ENCODE results near the gene SCARF2. TPM values are rescaled to one million over a fixed set of nuclear protein-coding genes. Genes with fewer than 3 reads are reported as not detected.

SCARF2 gene
- total and polyA plus RNA-seq, 2 donors (not counting 1 experiment from before 2014, with no cell fraction given): 8.1 to 14.5 TPM

DNA sequence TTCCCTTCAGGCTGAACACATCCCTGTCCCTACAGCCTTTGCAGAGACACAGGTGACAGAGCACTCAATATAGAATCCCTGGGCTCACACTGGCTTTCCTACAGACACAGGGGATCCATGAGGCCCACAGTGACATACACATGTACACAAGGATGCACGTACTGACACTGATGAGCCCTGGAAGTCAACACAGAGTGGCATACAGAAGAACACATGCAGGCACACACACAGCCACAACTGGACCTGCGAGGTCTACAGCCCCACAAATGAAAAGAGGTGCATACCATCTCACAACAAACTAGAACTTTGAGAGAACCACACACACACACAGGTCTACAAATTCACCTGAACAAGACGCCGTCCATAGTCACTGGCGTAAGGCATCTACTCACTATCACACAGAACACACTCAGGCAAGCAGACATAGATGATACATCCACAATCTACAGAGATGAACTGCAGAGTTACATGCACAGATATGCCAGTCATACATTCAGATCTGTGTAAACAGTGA lies 47.2 kb downstream of the SCARF2 start:
- no peaks in the 10 kb centered on the region for H3K4me1 ChIP-seq (ENCODE audit: control insufficient read depth, extremely low read depth, insufficient read depth, low read length)
- H3K4me3 ChIP-seq (replicated peaks in 1 of 4; ENCODE audit: control extremely low read depth in 1 of 4, insufficient read depth in 1 of 4, low read depth in 3 of 4, low read length in 4 of 4): no peak overlapping the region
- no peaks in the 10 kb centered on the region for H3K9me3 ChIP-seq (ENCODE audit: control insufficient read depth, insufficient read depth, low read depth, low read length)
- H3K36me3 ChIP-seq (ENCODE audit: control insufficient read depth, insufficient read depth, low read length): no peaks in the 10 kb centered on the region
- H3K9ac ChIP-seq (ENCODE audit: insufficient read depth, low read length): no peak overlapping the region
- TF ChIP-seq, protein P1, sequence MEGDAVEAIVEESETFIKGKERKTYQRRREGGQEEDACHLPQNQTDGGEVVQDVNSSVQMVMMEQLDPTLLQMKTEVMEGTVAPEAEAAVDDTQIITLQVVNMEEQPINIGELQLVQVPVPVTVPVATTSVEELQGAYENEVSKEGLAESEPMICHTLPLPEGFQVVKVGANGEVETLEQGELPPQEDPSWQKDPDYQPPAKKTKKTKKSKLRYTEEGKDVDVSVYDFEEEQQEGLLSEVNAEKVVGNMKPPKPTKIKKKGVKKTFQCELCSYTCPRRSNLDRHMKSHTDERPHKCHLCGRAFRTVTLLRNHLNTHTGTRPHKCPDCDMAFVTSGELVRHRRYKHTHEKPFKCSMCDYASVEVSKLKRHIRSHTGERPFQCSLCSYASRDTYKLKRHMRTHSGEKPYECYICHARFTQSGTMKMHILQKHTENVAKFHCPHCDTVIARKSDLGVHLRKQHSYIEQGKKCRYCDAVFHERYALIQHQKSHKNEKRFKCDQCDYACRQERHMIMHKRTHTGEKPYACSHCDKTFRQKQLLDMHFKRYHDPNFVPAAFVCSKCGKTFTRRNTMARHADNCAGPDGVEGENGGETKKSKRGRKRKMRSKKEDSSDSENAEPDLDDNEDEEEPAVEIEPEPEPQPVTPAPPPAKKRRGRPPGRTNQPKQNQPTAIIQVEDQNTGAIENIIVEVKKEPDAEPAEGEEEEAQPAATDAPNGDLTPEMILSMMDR (conservative IDR thresholded peaks at IDR 0.05 in 1 of 2, IDR thresholded peaks at IDR 0.05 in 1 of 2; ENCODE audit: low read depth in 1 of 2, low read length in 2 of 2): no peak
- TF ChIP-seq EZH2 (IDR thresholded peaks at IDR 0.05; ENCODE audit: low read length, missing control alignments): no peak
- H2AFZ ChIP-seq (ENCODE audit: low read length): no peak overlapping the region
- DNase-seq (ENCODE audit: low read depth in 2 of 2): no peak
- H3K79me2 ChIP-seq (ENCODE audit: control insufficient read depth, insufficient read depth, low read length): peaks cover 3% of the 10 kb centered on the region
- H3K4me2 ChIP-seq (ENCODE audit: extremely low read depth, insufficient read depth, low read length): no peak overlapping the region
- H3K27me3 ChIP-seq (ENCODE audit: control insufficient read depth, insufficient read depth, low read length): peaks cover 3% of the 10 kb centered on the region
- H4K20me1 ChIP-seq (ENCODE audit: control insufficient read depth, extremely low read depth, insufficient read depth, low read length): no peaks in the 10 kb centered on the region
- H3K27ac ChIP-seq (ENCODE audit: insufficient read depth, low read length): no peak overlapping the region

DNA sequence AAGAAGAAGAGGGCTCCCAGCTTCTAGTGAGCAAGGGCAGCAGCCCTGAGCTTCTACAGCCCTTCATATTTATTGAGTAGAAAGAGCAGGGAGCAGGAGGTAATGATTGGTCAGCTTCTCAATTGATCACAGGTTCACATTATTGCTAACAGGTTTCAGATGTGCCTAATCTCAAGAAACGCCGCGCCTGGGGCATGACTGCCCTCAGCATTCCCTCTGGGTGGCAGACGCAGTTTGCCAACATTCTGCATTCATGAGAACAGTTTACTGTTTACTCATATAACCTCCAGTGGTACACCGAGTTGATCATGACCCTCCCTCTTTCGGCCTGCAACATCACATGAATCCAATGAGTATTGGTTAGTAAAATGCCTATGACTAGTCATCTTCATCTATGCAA lies 48.3 kb downstream of the SCARF2 start:
- H3K9ac ChIP-seq (ENCODE audit: insufficient read depth, low read length): no peak overlapping the region
- no peaks in the 10 kb centered on the region for H3K9me3 ChIP-seq (ENCODE audit: control insufficient read depth, insufficient read depth, low read depth, low read length)
- no peak overlapping the region for H3K27ac ChIP-seq (ENCODE audit: insufficient read depth, low read length)
- no peaks in the 10 kb centered on the region for H3K36me3 ChIP-seq (ENCODE audit: control insufficient read depth, insufficient read depth, low read length)
- no peak overlapping the region for H2AFZ ChIP-seq (ENCODE audit: low read length)
- no peak for TF ChIP-seq EZH2 (IDR thresholded peaks at IDR 0.05; ENCODE audit: low read length, missing control alignments)
- TF ChIP-seq, protein P1 (conservative IDR thresholded peaks at IDR 0.05 in 1 of 2, IDR thresholded peaks at IDR 0.05 in 1 of 2; ENCODE audit: low read depth in 1 of 2, low read length in 2 of 2): no peak
- H3K27me3 ChIP-seq (ENCODE audit: control insufficient read depth, insufficient read depth, low read length): peaks cover 3% of the 10 kb centered on the region
- H3K79me2 ChIP-seq (ENCODE audit: control insufficient read depth, insufficient read depth, low read length): no peaks in the 10 kb centered on the region
- no peak overlapping the region for H3K4me3 ChIP-seq (replicated peaks in 1 of 4; ENCODE audit: control extremely low read depth in 1 of 4, insufficient read depth in 1 of 4, low read depth in 3 of 4, low read length in 4 of 4)
- DNase-seq (ENCODE audit: low read depth in 2 of 2): no peak
- H3K4me1 ChIP-seq (ENCODE audit: control insufficient read depth, extremely low read depth, insufficient read depth, low read length): no peaks in the 10 kb centered on the region
- H3K4me2 ChIP-seq (ENCODE audit: extremely low read depth, insufficient read depth, low read length): no peak overlapping the region
- H4K20me1 ChIP-seq (ENCODE audit: control insufficient read depth, extremely low read depth, insufficient read depth, low read length): no peaks in the 10 kb centered on the region

DNA sequence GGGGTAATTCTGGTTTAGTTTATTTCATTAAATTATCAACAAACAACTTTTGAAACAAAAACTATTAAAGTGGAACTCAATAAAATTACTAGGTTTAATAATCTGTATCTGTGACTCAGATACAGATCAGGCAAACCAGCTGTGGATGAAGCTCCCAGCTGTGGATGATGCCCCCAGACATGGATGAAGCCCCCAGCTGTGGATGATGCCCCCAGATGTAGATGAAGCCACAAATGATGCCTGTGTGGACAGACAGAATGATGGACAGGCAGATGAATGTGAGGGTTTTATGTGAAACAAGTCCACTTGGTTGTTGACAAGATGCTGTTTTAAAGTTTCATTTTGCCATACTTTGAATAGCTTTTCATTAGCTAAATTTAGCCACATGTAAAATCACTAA lies 49.4 kb downstream of the SCARF2 start:
- H3K36me3 ChIP-seq (ENCODE audit: control insufficient read depth, insufficient read depth, low read length): no peaks in the 10 kb centered on the region
- no peak overlapping the region for H3K4me2 ChIP-seq (ENCODE audit: extremely low read depth, insufficient read depth, low read length)
- H2AFZ ChIP-seq (ENCODE audit: low read length): no peak overlapping the region
- TF ChIP-seq EZH2 (IDR thresholded peaks at IDR 0.05; ENCODE audit: low read length, missing control alignments): no peak
- TF ChIP-seq, protein P1 (conservative IDR thresholded peaks at IDR 0.05 in 1 of 2, IDR thresholded peaks at IDR 0.05 in 1 of 2; ENCODE audit: low read depth in 1 of 2, low read length in 2 of 2): no peak
- no peak for DNase-seq (ENCODE audit: low read depth in 2 of 2)
- no peak overlapping the region for H3K27ac ChIP-seq (ENCODE audit: insufficient read depth, low read length)
- H3K79me2 ChIP-seq (ENCODE audit: control insufficient read depth, insufficient read depth, low read length): no peaks in the 10 kb centered on the region
- H4K20me1 ChIP-seq (ENCODE audit: control insufficient read depth, extremely low read depth, insufficient read depth, low read length): no peaks in the 10 kb centered on the region
- no peaks in the 10 kb centered on the region for H3K4me1 ChIP-seq (ENCODE audit: control insufficient read depth, extremely low read depth, insufficient read depth, low read length)
- H3K9ac ChIP-seq (ENCODE audit: insufficient read depth, low read length): no peak overlapping the region
- no peaks in the 10 kb centered on the region for H3K9me3 ChIP-seq (ENCODE audit: control insufficient read depth, insufficient read depth, low read depth, low read length)
- no peak overlapping the region for H3K4me3 ChIP-seq (replicated peaks in 1 of 4; ENCODE audit: control extremely low read depth in 1 of 4, insufficient read depth in 1 of 4, low read depth in 3 of 4, low read length in 4 of 4)
- H3K27me3 ChIP-seq (ENCODE audit: control insufficient read depth, insufficient read depth, low read length): peaks cover 7% of the 10 kb centered on the region
